K562 (cell line): ENCODE measurements around the gene STMN3. TPM values are rescaled to one million over a fixed set of nuclear protein-coding genes. Genes with fewer than 3 reads are reported as not detected.

Experiments
- ATAC-seq: fragments of 200-7000 bp; cut with Tn5 transposase; 3 replicates; pipeline ENCODE4 v1.9.1; 2020; ENCODE audit warnings: moderate library complexity
- BruUV-seq: library from RNA; stranded (reverse); fragments of 400-500 nt; replicated peaks from 2 replicates; lab custom pipeline; 2021; lab: Mats Ljungman, UMichigan
- CTCF ChIA-PET: fragments of 300-600 bp; formaldehyde crosslinking; extraction: SDS; loops from one replicate; lab custom pipeline; 2021; ENCODE audit warnings: low intra/inter-chr PET ratio; lab: Yijun Ruan, JAX
- POLR2A ChIA-PET: fragments of 300-600, 350-650 bp; sonication (Branson Sonifier 250); formaldehyde crosslinking; extraction: SDS; loops from one replicate; lab custom pipeline; 2021; ENCODE audit warnings: antibody characterized with exemption, inconsistent platforms; lab: Yijun Ruan, JAX
- DNase-seq, 4 experiments: peaks; one replicate each; pipeline versions ENCODE4 v3.0.0 to v3.0.0-alpha.2; 2011 to 2018; ENCODE audit warnings: low spot score in 3 of 4, mixed read lengths in 3 of 4; ENCODE audit errors: extremely low read depth in 1 of 4
- FAIRE-seq: peaks from 2 replicates; lab custom pipeline; 2011; peaks lifted over from hg19 to GRCh38; lab: Jason Lieb, UNC
- H2AFZ ChIP-seq: 2 replicates; pipeline ENCODE4 v1.6.0; 2011; ENCODE audit warnings: low read depth, low read length, control low read depth, inconsistent platforms
- H3K27ac ChIP-seq: fragments of 200-600 bp; 3 replicates; pipeline ENCODE4 v1.8.0; 2011; ENCODE audit warnings: low read depth, mild to moderate bottlenecking, control low read depth, inconsistent platforms, low read length, moderate library complexity, mixed read lengths; ENCODE audit errors: extremely low read depth
- H3K27me3 ChIP-seq, 2 experiments: fragments of 300-600 bp in 1 of 2; 2 replicates in 1 of 2; 3 replicates in 1 of 2; pipeline versions ENCODE4 v1.6.0 to v1.8.0; 2011; ENCODE audit warnings: inconsistent platforms in 2 of 2, low read length in 2 of 2, mild to moderate bottlenecking in 1 of 2, mixed read lengths in 1 of 2, moderate library complexity in 1 of 2; ENCODE audit not compliant: control insufficient read depth in 2 of 2, insufficient read depth in 2 of 2
- H3K36me3 ChIP-seq: fragments of 300-600 bp; 3 replicates; pipeline ENCODE4 v1.8.0; 2011; ENCODE audit warnings: mild to moderate bottlenecking, low read length, inconsistent platforms; ENCODE audit not compliant: control insufficient read depth, insufficient read depth
- H3K4me1 ChIP-seq, 2 experiments: fragments of 200-600 bp in 1 of 2; replicated peaks in 1 of 2; 2 replicates in 1 of 2; 3 replicates in 1 of 2; pipeline versions ENCODE4 v1.5.1 to v1.8.0; 2011; ENCODE audit warnings: inconsistent platforms in 2 of 2, low read length in 2 of 2, mild to moderate bottlenecking in 1 of 2, mixed read lengths in 1 of 2, moderate library complexity in 1 of 2; ENCODE audit not compliant: control insufficient read depth in 2 of 2, insufficient read depth in 2 of 2
- H3K4me2 ChIP-seq: 2 replicates; pipeline ENCODE4 v1.6.1; 2011; ENCODE audit warnings: low read length, control low read depth, inconsistent platforms, mixed read lengths; ENCODE audit not compliant: insufficient read depth
- H3K4me3 ChIP-seq: fragments of 200-600 bp; sonication (generic), shearing (Covaris generic); 2 replicates; pipeline ENCODE4 v1.5.1; 2016; ENCODE audit warnings: control low read depth, inconsistent platforms
- H3K79me2 ChIP-seq: fragments of 200-600 bp; 3 replicates; pipeline ENCODE4 v1.8.0; 2011; ENCODE audit warnings: low read length, inconsistent platforms; ENCODE audit not compliant: control insufficient read depth, insufficient read depth
- H3K9ac ChIP-seq, 2 experiments: 2 replicates each; pipeline versions ENCODE4 v1.6.0 to v1.6.1; 2011; ENCODE audit warnings: low read depth in 2 of 2, low read length in 2 of 2, control low read depth in 1 of 2, inconsistent platforms in 1 of 2, mild to moderate bottlenecking in 1 of 2, mixed read lengths in 1 of 2; ENCODE audit not compliant: insufficient read depth in 1 of 2
- H3K9me1 ChIP-seq: one replicate; pipeline ENCODE4 v1.6.0; 2011; ENCODE audit warnings: inconsistent platforms, mild to moderate bottlenecking, low read length, moderate library complexity; ENCODE audit not compliant: control insufficient read depth, insufficient read depth
- H3K9me3 ChIP-seq: replicated peaks from 2 replicates; pipeline ENCODE4 v1.5.1; 2011; ENCODE audit warnings: low read depth, low read length, inconsistent platforms; ENCODE audit not compliant: control insufficient read depth, insufficient read depth
- H4K20me1 ChIP-seq: replicated peaks from 2 replicates; pipeline ENCODE4 v1.6.1; 2011; ENCODE audit warnings: low read length, inconsistent platforms, mixed read lengths; ENCODE audit not compliant: control insufficient read depth, insufficient read depth
- ARID1B ChIP-seq: fragments of 450-650 bp; IDR thresholded peaks from 2 replicates; pipeline ENCODE4 v1.6.1; 2016; ENCODE audit warnings: antibody characterized with exemption, mild to moderate bottlenecking, inconsistent platforms
- ATF1 ChIP-seq, 2 experiments: fragments of 450-650 bp in 1 of 2; IDR thresholded peaks; 2 replicates each; pipeline ENCODE4 v1.6.1; 2016; ENCODE audit warnings: missing compliant biosample characterization in 1 of 2, missing genetic modification characterization in 1 of 2
- BHLHE40 ChIP-seq: IDR thresholded peaks from 2 replicates; pipeline ENCODE4 v1.6.1; 2011; ENCODE audit warnings: low read length, improper control_type of control experiment
- BRD9 ChIP-seq: fragments of 450-650 bp; IDR thresholded peaks from 2 replicates; pipeline ENCODE4 v1.6.1; 2018; ENCODE audit warnings: low read depth; ENCODE audit not compliant: partially characterized antibody
- CBX1 ChIP-seq: sonication (generic); IDR thresholded peaks from 2 replicates; pipeline ENCODE4 v1.6.1; 2016; ENCODE audit warnings: antibody characterized with exemption, low read depth, mild to moderate bottlenecking
- HMG20B ChIP-seq: fragments of 250-450 bp; sonication (Bioruptor Pico); IDR thresholded peaks from 2 replicates; pipeline ENCODE4 v1.5.0; 2021; ENCODE audit warnings: mild to moderate bottlenecking
- POU5F1 ChIP-seq: fragments of 150-350 bp; IDR thresholded peaks from 2 replicates; pipeline ENCODE4 v1.6.1; 2014; ENCODE audit warnings: borderline replicate concordance, low read length, low read depth, mild to moderate bottlenecking; ENCODE audit not compliant: partially characterized antibody
- SNRNP70 ChIP-seq: fragments of 200-400 bp; formaldehyde crosslinking; optimal IDR thresholded peaks from 2 replicates; pipeline ENCODE3; 2017; ENCODE audit warnings: low read depth, low read length
- STAT6 ChIP-seq: sonication (generic); formaldehyde crosslinking; IDR thresholded peaks from 2 replicates; pipeline ENCODE4 v1.8.1; 2023; ENCODE audit warnings: mild to moderate bottlenecking, missing genetic modification reagents
- TAF1 ChIP-seq: IDR thresholded peaks from 2 replicates; pipeline ENCODE4 v1.6.1; 2011; ENCODE audit warnings: mild to moderate bottlenecking, low read length, moderate library complexity; ENCODE audit not compliant: insufficient read depth, control insufficient read depth, severe bottlenecking; ENCODE audit errors: extremely low read depth
- TCF7 ChIP-seq: sonication (generic); IDR thresholded peaks from 2 replicates; pipeline ENCODE4 v1.6.1; 2016; ENCODE audit warnings: antibody characterized with exemption, borderline replicate concordance
- TEAD4 ChIP-seq, 2 experiments: sonication (generic) in 1 of 2; formaldehyde crosslinking in 1 of 2; IDR thresholded peaks; 2 replicates each; pipeline versions ENCODE4 v1.6.1 to v1.8.0; 2012 to 2022; ENCODE audit warnings: borderline replicate concordance in 1 of 2, inconsistent platforms in 1 of 2, low read length in 1 of 2, mild to moderate bottlenecking in 1 of 2, missing genetic modification reagents in 1 of 2
- ZHX1 ChIP-seq: fragments of 150-350 bp; conservative IDR thresholded peaks from 2 replicates; pipeline ENCODE4 v1.6.1; 2014; ENCODE audit warnings: low read length
- ZNF232 ChIP-seq: sonication (generic); formaldehyde crosslinking; IDR thresholded peaks from 2 replicates; pipeline ENCODE4 v1.8.0; 2022; ENCODE audit warnings: mild to moderate bottlenecking, missing genetic modification reagents
- ZNF282 ChIP-seq: sonication (generic); formaldehyde crosslinking; IDR thresholded peaks from 2 replicates; pipeline ENCODE4 v1.8.1; 2023; ENCODE audit warnings: missing genetic modification reagents
- ZNF695 ChIP-seq: fragments of 450-650 bp; formaldehyde crosslinking; IDR thresholded peaks from 2 replicates; pipeline ENCODE4 v1.4.0; 2020; ENCODE audit warnings: mild to moderate bottlenecking, moderate library complexity
- ZNF699 ChIP-seq: fragments of 250-450 bp; sonication (Bioruptor Pico); IDR thresholded peaks from 2 replicates; pipeline ENCODE4 v1.8.0; 2021; ENCODE audit warnings: mild to moderate bottlenecking, moderate library complexity; ENCODE audit not compliant: insufficient replicate concordance
- WGBS: fragments of 100-300 bp; shearing (Covaris generic); methylation state at CpG from one replicate; pipeline ENCODE4 v1.1.6; 2016; ENCODE audit warnings: low coverage, mixed read lengths; ENCODE audit not compliant: insufficient coverage; ENCODE audit errors: missing lambda C conversion rate; 5-methylcytosine and 5-hydroxymethylcytosine counted together
- in situ Hi-C: fragments of 300-500 bp; cut with MboI; formaldehyde crosslinking; loops from 4 replicates; pipeline ENCODE4 v1.15.0; 2018; ENCODE audit warnings: inconsistent platforms, mixed read lengths
- intact Hi-C: fragments of 100-400 bp; cut with micrococcal nuclease; formaldehyde crosslinking; loops from 2 replicates; pipeline ENCODE4 v1.14.2; 2022
- polyA plus RNA-seq, 8 experiments: library from polyadenylated mRNA; depleted of rRNA in 4 of 8; stranded (reverse) in 5 of 8; unstranded in 3 of 8; fragments of >200 nt; fragmentation: Nextera tagmentation in 2 of 8; fragmentation: Illumina TruSeq in 1 of 8; extraction: Ambion mirVana in 2 of 8; extraction: Trizol in 1 of 8; gene quantifications; 2 replicates each; pipeline versions ENCODE4 v1.2.1 to v1.2.3, GENCODE V29; 2011 to 2014; ENCODE audit warnings: inconsistent platforms in 1 of 8, missing spikeins in 1 of 8
- total RNA-seq, 7 experiments: library from RNA; depleted of rRNA in 6 of 7; stranded (reverse); fragments of >200 nt in 6 of 7; fragmentation: Illumina TruSeq in 2 of 7; extraction: Trizol in 2 of 7; gene quantifications; 2 replicates each; pipeline versions ENCODE4 v1.2.1 to v1.2.3, GENCODE V29; 2011 to 2021; ENCODE audit warnings: low replicate concordance in 1 of 7

STMN3 gene
- total and polyA plus RNA-seq, 9 of the 15 experiments (the other 6 are each of a cell fraction or from before 2014, with no cell fraction given): 0.70 to 65.6 (median 29.4) TPM

- CTCF ChIA-PET: no interaction called here
- Histone ChIP-seq H3K27me3 (no peaks in the 10 kb centered on the region), H3K36me3 (peaks cover 68% of the 10 kb centered on the region; the same call in 2 of the 3 replicates), H2AFZ (no peak overlapping the region), H3K9ac (no peak overlapping the region), H3K4me2 (no peak overlapping the region), H3K4me3 (no peak overlapping the region), H3K27ac (no peak overlapping the region), H3K4me1 (peaks cover 0 to 19% of the 10 kb centered on the region in 2 experiments; a peak in 1 of 5 replicates), H3K79me2 (no peaks in the 10 kb centered on the region; the same call in 2 of the 3 replicates), H4K20me1 (no peaks in the 10 kb centered on the region), H3K9me3 (no peaks in the 10 kb centered on the region), H3K9me1 (peaks cover 3% of the 10 kb centered on the region)
- FAIRE-seq: no peak
- no peak for ATAC-seq
- 91% methylated on average over 9 of the region's 11 CpGs for WGBS
- no TSS peak for BruUV-seq
- in situ Hi-C loops: no loop called here
- no peak for DNase-seq
- intact Hi-C loops: no loop called here
- POLR2A ChIA-PET: interaction anchor here (0.8 to 2.3 kb wide), 3 partner anchors 10 to 41 kb away, joined by 3 to 11 read pairs (median 3); partner anchors contain the start of genes GMEB2, RTEL1 and STMN3
- TF ChIP-seq TAF1: no peak
- TF ChIP-seq CBX1: no peak
- TF ChIP-seq ZNF699 (CRISPR knock-in tag): no peak
- no peak for TF ChIP-seq HMG20B (CRISPR knock-in tag)
- TF ChIP-seq ZNF232 (CRISPR knock-in tag): no peak
- no peak for TF ChIP-seq TEAD4 (IDR thresholded peaks at IDR 0.05; ENCODE audit: low read length)
- no peak for TF ChIP-seq TEAD4 (CRISPR knock-in tag; IDR thresholded peaks at IDR 0.05; ENCODE audit: borderline replicate concordance)
- TF ChIP-seq BRD9: no peak
- no peak for TF ChIP-seq STAT6 (CRISPR knock-in tag)
- no peak for TF ChIP-seq ATF1 (CRISPR knock-in tag; IDR thresholded peaks at IDR 0.05)
- TF ChIP-seq ATF1 (tag; IDR thresholded peaks at IDR 0.05): no peak
- no peak for TF ChIP-seq ZNF695 (CRISPR knock-in tag)
- no peak for TF ChIP-seq TCF7
- no peak for TF ChIP-seq ZHX1
- no peak for TF ChIP-seq ZNF282
- TF ChIP-seq ARID1B: no peak
- TF ChIP-seq BHLHE40: no peak
- no peak for TF ChIP-seq SNRNP70
- no peak for TF ChIP-seq POU5F1
Measured at GRCh38 chr20:63668351-63668750, 15.1 kb upstream of the STMN3 start.
